Caco-2 (cell line): ENCODE measurements around the gene NRN1L. TPM values are rescaled to one million over a fixed set of nuclear protein-coding genes. Genes with fewer than 3 reads are reported as not detected.
A peak's percentile ranks its signal among the peaks of the same experiment; 100 is the strongest.
"Not testable (repeated sequence)": the region's sequence is repeated elsewhere in the genome, so short reads cannot be mapped to it uniquely, and the experiment has no call there.

Source experiments
- Bru-seq: library from RNA; stranded (reverse); fragments of 400-500 nt; gene quantifications from one replicate; lab custom pipeline; 2021; lab: Mats Ljungman, UMichigan
- BruChase-seq, 2 experiments: library from RNA; stranded (reverse); fragments of 400-500 nt; gene quantifications; one replicate each; lab custom pipeline; 2021; lab: Mats Ljungman, UMichigan
- BruUV-seq: library from RNA; stranded (reverse); fragments of 400-500 nt; replicated peaks from 2 replicates; lab custom pipeline; 2021; lab: Mats Ljungman, UMichigan
- CTCF ChIA-PET: fragments of 300-600 bp; sonication (Branson Sonifier 250); formaldehyde crosslinking; loops from one replicate; lab custom pipeline; 2022; ENCODE audit warnings: antibody characterized with exemption; lab: Charles Lee
- POLR2A ChIA-PET: fragments of 300-600 bp; sonication (Branson Sonifier 250); formaldehyde crosslinking; loops from one replicate; lab custom pipeline; 2022; ENCODE audit warnings: antibody characterized with exemption; lab: Charles Lee
- DNase-seq, 2 experiments: peaks; one replicate each; pipeline versions ENCODE4 v3.0.0 to v3.0.0-alpha.2; 2020 to 2022
- H3K27me3 ChIP-seq: replicated peaks from 2 replicates; pipeline ENCODE4 v1.6.0; 2011; ENCODE audit warnings: low read length; ENCODE audit not compliant: control insufficient read depth, insufficient read depth
- H3K36me3 ChIP-seq: 2 replicates; pipeline ENCODE4 v1.5.1; 2011; ENCODE audit warnings: low read length; ENCODE audit not compliant: control insufficient read depth, insufficient read depth
- H3K4me1 ChIP-seq: fragments of 250-450 bp; sonication (Bioruptor Pico); 2 replicates; pipeline ENCODE4 v1.5.1; 2020; ENCODE audit warnings: mild to moderate bottlenecking
- H3K4me3 ChIP-seq: 2 replicates; pipeline ENCODE4 v1.5.1; 2011; ENCODE audit warnings: low read depth, mild to moderate bottlenecking, control low read depth, low read length
- H3K9me3 ChIP-seq: fragments of 250-450 bp; sonication (Bioruptor Pico); 2 replicates; pipeline ENCODE4 v1.5.1; 2020; ENCODE audit warnings: mild to moderate bottlenecking, moderate library complexity
- H3K27ac Mint-ChIP-seq: one replicate; pipeline ENCODE4 v1.8.0; 2022; ENCODE audit warnings: mixed read lengths; ENCODE audit not compliant: unreplicated experiment
- H3K27me3 Mint-ChIP-seq: one replicate; pipeline ENCODE4 v1.8.0; 2022; ENCODE audit warnings: mixed read lengths; ENCODE audit not compliant: insufficient read depth, unreplicated experiment
- H3K36me3 Mint-ChIP-seq: one replicate; pipeline ENCODE4 v1.8.0; 2022; ENCODE audit warnings: mild to moderate bottlenecking, mixed read lengths; ENCODE audit not compliant: insufficient read depth, unreplicated experiment
- H3K4me1 Mint-ChIP-seq: one replicate; pipeline ENCODE4 v1.8.0; 2022; ENCODE audit warnings: low read depth, mixed read lengths; ENCODE audit not compliant: unreplicated experiment
- H3K4me3 Mint-ChIP-seq: one replicate; pipeline ENCODE4 v1.8.0; 2022; ENCODE audit warnings: mild to moderate bottlenecking, moderate library complexity, mixed read lengths; ENCODE audit not compliant: unreplicated experiment
- H3K9me3 Mint-ChIP-seq: one replicate; pipeline ENCODE4 v1.8.0; 2022; ENCODE audit warnings: mixed read lengths; ENCODE audit not compliant: unreplicated experiment
- intact Hi-C: fragments of 100-400 bp; cut with micrococcal nuclease; formaldehyde crosslinking; loops from one replicate; pipeline ENCODE4 v1.10.0; 2022; ENCODE audit not compliant: unreplicated experiment
- long read RNA-seq: library from polyadenylated mRNA; stranded (forward); transcript quantifications from one replicate; pipeline ENCODE4 v2.0.0, GENCODE V29; 2022
- total RNA-seq: library from RNA; stranded (reverse); gene quantifications from 2 replicates; pipeline ENCODE4 v1.2.3, GENCODE V29; 2022
- TF ChIP-seq, protein P1 (sequence below), 2 experiments: fragments of 200-600 bp in 1 of 2; IDR thresholded peaks; 1 replicate in 1 of 2; 2 replicates in 1 of 2; pipeline versions ENCODE4 v1.5.1 to v1.8.0; 2011 to 2022; ENCODE audit warnings: antibody characterized with exemption in 1 of 2, control low read depth in 1 of 2, inconsistent platforms in 1 of 2, low read depth in 1 of 2, low read length in 1 of 2, mild to moderate bottlenecking in 1 of 2, moderate library complexity in 1 of 2; ENCODE audit not compliant: insufficient read depth in 1 of 2, severe bottlenecking in 1 of 2, unreplicated experiment in 1 of 2

NRN1L gene
- total RNA-seq (0.93 TPM in 1 of 2 replicates, not detected in the other), Bru-seq, nascent RNA (percentile 42 among the genes with signal in this experiment), BruChase-seq, experiment 1, labeled RNA remaining after a 2-hour chase (percentile 51 among the genes with signal in this experiment), BruChase-seq, experiment 2, labeled RNA remaining after a 6-hour chase (percentile 40 among the genes with signal in this experiment)
- long read RNA-seq, partial matches to known transcripts: 0 of 1 reads
- long read RNA-seq, other reads (novel, unspliced or antisense): 0 of 1 reads

DNA sequence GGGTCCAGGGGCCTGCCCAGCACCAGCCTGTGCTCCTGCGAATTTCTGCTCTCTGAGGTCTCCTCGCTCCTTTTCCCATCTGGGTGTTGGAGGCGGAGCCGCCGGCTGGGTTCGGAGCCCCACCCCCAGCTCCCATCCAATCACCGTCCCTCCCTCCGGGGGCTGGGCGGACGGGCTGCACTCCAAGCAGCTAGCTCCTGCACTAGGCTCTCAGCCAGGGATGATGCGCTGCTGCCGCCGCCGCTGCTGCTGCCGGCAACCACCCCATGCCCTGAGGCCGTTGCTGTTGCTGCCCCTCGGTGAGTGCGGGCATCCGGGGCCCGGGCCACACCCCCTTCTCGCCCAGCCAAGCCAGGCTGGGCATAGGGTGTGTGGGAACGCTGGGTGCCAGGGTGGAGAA, at the start of gene NRN1L:
TSS of gene NRN1L (plus strand) at position 202 of the 400 bp plus-strand sequence. CDS start at position 221, 19 bp downstream.
- peak within 1 kb of the TSS; percentile 96 for H3K27ac Mint-ChIP-seq
- ChIA-PET POLR2A (no interaction called here), CTCF (interaction anchor here (0.9 to 5.0 kb wide), 5 partner anchors 11 to 69 kb away, joined by 3 to 47 read pairs (median 8); partner anchors contain the start of genes EDC4 and PSMB10)
- H3K36me3 ChIP-seq: peaks cover 8% of the 10 kb centered on the region
- intact Hi-C loops: no loop called here
- no peak within 1 kb of the TSS for H3K4me3 ChIP-seq
- H3K27me3 ChIP-seq: no peaks in the 10 kb centered on the region
- TF ChIP-seq, protein P1, sequence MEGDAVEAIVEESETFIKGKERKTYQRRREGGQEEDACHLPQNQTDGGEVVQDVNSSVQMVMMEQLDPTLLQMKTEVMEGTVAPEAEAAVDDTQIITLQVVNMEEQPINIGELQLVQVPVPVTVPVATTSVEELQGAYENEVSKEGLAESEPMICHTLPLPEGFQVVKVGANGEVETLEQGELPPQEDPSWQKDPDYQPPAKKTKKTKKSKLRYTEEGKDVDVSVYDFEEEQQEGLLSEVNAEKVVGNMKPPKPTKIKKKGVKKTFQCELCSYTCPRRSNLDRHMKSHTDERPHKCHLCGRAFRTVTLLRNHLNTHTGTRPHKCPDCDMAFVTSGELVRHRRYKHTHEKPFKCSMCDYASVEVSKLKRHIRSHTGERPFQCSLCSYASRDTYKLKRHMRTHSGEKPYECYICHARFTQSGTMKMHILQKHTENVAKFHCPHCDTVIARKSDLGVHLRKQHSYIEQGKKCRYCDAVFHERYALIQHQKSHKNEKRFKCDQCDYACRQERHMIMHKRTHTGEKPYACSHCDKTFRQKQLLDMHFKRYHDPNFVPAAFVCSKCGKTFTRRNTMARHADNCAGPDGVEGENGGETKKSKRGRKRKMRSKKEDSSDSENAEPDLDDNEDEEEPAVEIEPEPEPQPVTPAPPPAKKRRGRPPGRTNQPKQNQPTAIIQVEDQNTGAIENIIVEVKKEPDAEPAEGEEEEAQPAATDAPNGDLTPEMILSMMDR (IDR thresholded peaks at IDR 0.05; ENCODE audit: insufficient read depth in 1 of 2, low read depth in 1 of 2, low read length in 1 of 2, severe bottlenecking in 1 of 2, unreplicated experiment in 1 of 2): no peak
- no peaks in the 10 kb centered on the region for H3K27me3 Mint-ChIP-seq
- BruUV-seq: no TSS peak
- peaks cover 37% of the 10 kb centered on the region for H3K4me1 Mint-ChIP-seq
- peak; percentile 47 to 56 for DNase-seq
- peaks cover 57% of the 10 kb centered on the region for H3K36me3 Mint-ChIP-seq
- peak within 1 kb of the TSS; percentile 61 for H3K4me3 Mint-ChIP-seq
- H3K9me3 ChIP-seq: no peaks in the 10 kb centered on the region
- no peaks in the 10 kb centered on the region for H3K9me3 Mint-ChIP-seq
- H3K4me1 ChIP-seq: peaks cover 43% of the 10 kb centered on the region

DNA sequence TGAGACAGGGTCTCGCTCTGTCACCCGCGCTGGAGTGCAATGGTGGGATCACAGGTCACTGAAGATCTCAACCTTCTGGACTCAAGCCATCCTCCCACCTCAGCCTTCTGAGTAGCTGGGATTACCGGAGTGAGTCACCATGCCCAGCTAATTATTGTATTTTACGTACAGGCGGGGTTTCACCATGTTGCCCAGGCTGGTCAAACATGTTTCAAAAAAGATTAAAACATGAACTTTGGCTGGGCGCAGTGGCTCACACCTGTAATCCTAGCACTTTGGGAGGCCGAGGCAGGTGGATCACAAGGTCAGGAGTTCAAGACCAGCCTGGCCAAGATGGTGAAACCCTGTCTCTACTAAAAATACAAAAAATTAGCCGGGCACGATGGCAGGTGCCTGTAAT, 47.5 kb upstream of the NRN1L start:
- H3K27me3 Mint-ChIP-seq, H3K27me3 ChIP-seq, BruUV-seq, DNase-seq, H3K27ac Mint-ChIP-seq, H3K4me3 Mint-ChIP-seq, intact Hi-C loops, H3K4me1 ChIP-seq, H3K4me1 Mint-ChIP-seq, POLR2A ChIA-PET, H3K4me3 ChIP-seq, H3K9me3 Mint-ChIP-seq, H3K9me3 ChIP-seq, H3K36me3 ChIP-seq: not testable (repeated sequence)
- peaks cover 20% of the 10 kb centered on the region for H3K36me3 Mint-ChIP-seq
- CTCF ChIA-PET: interaction anchor here (0.6 kb wide), 1 partner anchor 9 kb away, joined by 3 read pairs; no protein-coding TSS in a partner anchor

DNA sequence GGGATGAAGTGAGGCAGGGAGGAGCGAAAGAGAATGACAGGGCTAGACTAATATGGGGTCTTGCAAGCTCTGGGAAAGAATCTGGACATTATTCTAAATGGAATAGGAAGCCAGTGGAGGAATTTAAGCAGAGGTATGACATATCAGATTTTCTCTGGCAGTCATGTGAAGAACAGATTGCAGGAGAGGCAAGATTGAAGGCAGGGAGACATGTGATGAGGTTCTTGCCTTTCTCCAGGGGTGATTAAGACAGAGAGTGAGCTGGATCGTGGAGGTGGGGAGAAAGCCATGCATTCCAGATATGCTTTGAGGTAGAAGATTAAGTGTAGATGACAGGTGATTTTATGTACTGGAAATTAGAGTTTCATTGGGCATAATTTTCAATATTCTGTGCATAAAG, 46.9 kb upstream of the NRN1L start:
- Mint-ChIP-seq H3K27me3 (no peaks in the 10 kb centered on the region), H3K4me3 (no peak overlapping the region), H3K4me1 (peaks cover 3% of the 10 kb centered on the region), H3K9me3 (no peaks in the 10 kb centered on the region), H3K27ac (no peak overlapping the region), H3K36me3 (peaks cover 22% of the 10 kb centered on the region)
- no TSS peak for BruUV-seq
- H3K27me3 ChIP-seq: no peaks in the 10 kb centered on the region
- no peaks in the 10 kb centered on the region for H3K9me3 ChIP-seq
- TF ChIP-seq, protein P1 (IDR thresholded peaks at IDR 0.05; ENCODE audit: insufficient read depth in 1 of 2, low read depth in 1 of 2, low read length in 1 of 2, severe bottlenecking in 1 of 2, unreplicated experiment in 1 of 2): no peak
- H3K4me3 ChIP-seq: no peak overlapping the region
- CTCF ChIA-PET: interaction anchor here (0.6 kb wide), 1 partner anchor 9 kb away, joined by 3 read pairs; no protein-coding TSS in a partner anchor
- POLR2A ChIA-PET: no interaction called here
- intact Hi-C loops: no loop called here
- DNase-seq: no peak
- no peaks in the 10 kb centered on the region for H3K36me3 ChIP-seq
- H3K4me1 ChIP-seq: peaks cover 5% of the 10 kb centered on the region
